GM18519 (cell line): Measurements from ENCODE around the gene ALOX12B.

Experiments used
- ATAC-seq: cut with Tn5 transposase; IDR thresholded peaks from one replicate; pipeline ENCODE4 v1.9.1; 2021; ENCODE audit warnings: mild to moderate bottlenecking, moderate library complexity; ENCODE audit not compliant: unreplicated experiment, low FRiP score

ALOX12B gene

GRCh38 chr17:8087075-8087951 lies at the start of gene ALOX12B:
Gene ALOX12B (minus strand): TSS chr17:8087716. CDS start chr17:8087442, 274 bp downstream.
- ATAC-seq: no peak

GRCh38 chr17:8133941-8134340 lies 46.4 kb upstream of the ALOX12B start:
- no peak for ATAC-seq

DNA sequence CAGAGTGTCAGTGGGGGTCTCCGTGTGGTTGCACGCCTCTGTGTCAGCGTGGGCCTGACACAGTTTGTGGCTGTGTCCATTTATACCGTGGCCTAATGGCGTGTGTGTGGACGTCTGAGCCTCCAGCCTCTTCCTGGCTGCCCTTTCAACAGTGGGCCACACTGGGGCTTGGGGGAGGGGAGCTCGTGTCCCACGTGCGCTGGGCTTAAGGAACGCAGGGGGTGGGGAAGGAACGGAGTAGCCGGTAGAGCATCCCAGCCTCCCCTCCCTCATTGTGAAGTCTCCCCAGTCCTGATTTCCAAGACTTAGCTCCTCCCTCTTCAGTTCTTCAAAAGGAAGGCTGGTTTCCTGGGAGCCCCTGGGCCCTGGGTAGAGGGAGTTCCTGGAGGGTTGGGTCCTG lies 45.9 kb upstream of the ALOX12B start:
- no peak for ATAC-seq

DNA sequence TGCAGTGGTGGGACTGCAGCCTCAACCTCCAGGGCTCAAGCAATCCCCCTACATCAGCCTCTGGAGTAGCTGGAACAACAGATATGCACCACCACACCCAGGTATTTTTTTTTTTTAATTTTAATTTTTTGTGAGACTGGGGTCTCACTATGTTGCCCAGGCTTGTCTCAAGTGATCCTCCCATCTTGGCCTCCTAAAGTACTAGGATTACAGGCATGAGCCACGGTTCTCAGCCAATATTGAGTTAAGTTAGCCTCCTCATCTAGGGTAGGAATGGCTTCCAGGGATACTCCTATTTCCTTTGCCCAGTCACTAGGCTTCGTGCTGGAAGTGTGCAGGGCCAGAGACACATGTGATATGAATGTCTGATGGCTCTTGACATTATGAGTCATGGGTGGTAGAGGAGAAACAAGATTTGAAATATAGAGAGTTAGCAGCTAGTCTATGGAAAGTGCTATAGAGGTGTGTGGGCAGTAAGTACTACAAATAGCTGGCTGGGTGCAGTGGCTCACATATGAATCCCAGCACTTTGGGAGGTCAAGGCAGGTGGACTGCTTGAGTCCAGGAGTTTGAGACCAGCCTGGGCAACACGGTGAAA lies 44.4 kb upstream of the ALOX12B start:
- ATAC-seq: no peak

DNA sequence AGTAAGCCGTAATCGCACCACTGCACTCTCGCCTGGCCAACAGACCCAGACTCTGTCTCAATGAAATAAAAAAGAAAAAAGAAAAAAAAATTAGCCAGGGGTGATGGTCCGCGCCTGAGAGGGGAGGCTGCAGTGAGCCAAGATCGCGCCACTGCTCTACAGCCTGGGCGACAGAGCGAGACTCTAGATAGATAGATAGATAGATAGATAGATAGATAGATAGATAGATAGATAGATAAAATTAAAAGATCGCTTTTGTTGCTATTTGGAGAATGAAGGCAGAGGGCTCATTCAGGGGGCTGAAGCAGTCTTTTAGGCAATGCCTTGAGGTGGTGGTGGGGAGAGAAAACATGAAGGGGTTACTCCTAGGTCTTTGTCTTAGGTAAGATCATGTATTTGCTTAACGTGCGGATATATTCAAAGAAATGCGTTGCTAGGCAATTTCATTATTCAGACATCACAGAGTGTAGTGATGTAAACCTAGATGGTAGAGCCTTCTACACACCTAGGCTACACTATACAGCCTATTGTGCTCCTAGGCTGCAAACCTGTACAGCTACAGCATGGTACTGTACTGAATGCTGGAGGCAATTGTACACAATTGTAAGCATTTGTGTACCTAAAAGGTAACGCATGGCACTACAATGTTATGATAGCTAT lies 40.7 kb upstream of the ALOX12B start:
- no peak for ATAC-seq

DNA sequence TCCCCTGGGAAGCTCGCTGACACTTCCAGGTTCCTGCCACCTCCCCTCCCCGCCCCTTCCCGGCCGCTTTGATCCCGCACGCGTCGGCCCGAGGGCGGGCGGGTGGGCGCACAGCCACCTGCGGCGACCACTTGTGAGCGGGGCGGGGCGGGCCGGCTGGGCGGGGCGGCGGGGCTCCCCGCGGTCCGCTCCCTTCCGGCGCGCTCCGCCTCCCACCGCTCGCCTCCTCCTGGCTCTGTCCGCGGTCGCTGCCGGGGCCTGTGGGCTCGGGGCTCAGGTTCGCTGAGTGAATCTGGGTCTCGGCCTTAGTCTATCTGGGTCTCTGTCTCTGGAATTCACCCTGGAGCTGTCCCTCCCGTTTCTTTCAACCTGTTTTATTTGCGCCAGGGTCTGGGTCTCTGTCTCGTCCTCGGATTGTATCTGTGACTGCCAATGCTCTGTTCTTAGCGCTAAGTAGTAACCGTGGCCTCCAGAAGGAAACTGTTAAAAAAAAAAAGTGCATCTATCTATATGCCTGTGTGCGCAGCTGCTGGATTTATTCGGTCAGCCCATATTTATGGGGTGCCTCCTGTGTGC lies 39.1 kb upstream of the ALOX12B start:
- ATAC-seq: no peak

DNA sequence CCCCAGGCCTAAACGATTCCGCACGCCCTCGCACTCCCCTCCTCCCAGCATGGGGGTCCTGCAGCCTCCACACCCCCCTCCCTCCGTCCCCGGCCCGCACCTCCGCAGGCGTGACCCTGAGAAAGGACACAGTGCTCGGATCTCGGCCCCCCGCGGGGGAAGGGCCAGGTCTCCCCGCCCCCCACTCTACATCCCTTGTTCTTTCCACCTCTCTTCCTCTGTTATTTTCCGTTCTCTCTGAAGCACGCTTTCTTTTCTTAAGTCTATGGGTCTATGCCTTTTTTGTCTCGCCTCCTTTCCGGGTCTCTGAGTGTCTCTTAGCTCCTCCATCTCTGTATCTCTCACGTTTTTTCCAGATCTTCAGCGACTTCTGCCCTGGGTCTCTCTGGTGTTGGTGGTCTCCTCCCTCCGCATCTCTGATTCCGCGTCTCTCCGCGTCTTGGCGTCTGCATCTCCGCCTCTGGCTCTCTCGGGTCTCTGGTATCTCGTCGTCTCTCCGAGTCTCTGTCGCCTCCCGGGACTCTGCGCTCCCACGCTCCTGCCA lies 38.5 kb upstream of the ALOX12B start:
- ATAC-seq: no peak

DNA sequence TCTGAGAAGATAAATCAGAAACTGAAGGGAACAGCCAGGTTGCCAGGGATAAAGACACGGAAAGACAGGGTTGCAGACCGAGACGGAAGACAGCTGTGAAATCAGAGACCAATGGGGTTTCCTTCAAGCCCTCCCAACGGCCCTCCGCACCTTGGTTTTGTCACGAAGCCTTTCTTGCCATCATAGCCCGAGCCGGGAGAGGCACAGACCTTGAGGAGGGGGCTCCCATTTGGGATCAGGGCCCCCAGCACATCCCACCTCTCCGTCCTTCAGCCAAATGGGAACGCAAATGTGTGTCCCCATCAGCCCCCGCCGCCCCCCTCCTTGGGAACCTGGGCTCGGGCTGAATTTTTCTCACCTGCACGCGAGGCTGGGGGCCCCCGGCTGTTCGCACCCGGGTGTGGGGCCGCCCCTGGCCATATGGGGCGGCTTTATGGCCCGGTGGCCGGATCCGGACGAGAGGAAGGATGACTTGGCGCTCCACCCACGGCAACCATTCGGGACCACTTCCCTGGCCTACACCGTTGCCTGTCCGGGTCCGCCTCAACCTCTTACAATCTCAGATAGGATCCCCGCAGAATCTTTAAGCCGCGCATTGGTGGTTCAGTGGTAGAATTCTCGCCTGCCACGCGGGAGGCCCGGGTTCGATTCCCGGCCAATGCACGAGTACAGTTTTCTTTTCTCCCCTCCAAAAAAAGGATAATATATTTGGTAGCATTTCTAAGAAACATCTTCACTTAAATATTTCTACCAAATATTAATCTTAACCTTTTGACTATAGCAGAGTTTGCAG lies 37.8 kb upstream of the ALOX12B start:
- no peak for ATAC-seq

- no peak for ATAC-seq
Measured at GRCh38 chr17:8124350-8125153, 37.0 kb upstream of the ALOX12B start.

DNA sequence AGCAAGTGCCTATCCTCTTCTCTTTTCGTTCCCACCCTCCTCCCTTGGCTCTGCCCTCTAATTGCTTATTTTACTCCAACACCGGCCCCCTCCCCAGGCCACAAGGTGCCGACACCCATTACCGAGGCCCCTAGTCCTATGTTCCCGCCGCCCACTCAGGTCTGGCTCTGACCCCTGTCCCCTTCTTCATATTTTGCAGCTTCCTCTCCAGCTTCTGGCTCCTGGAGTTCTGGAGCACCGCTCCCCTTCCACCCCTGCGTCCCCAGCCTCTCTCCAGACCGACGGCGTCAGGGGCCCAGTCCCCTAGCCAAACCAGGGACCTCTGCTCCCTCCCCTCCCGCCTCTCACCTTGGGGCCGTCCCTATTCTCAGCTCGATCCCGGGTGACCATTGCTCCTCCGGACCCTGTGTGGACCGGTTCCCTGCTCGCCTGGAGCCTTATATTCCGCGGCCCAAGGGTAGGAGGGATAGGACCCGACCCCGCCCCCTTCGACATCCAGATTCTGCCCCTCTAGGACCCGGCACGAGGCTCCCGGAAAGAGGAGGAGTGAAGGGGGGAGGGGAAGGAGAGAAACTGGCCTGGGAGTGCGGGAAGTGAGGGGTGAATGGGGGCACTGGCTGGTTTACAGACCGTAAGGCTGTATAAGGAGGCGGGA lies 36.3 kb upstream of the ALOX12B start, which contains the start of gene HES7:
HES7 (minus strand) TSS at position 412 of the 655 bp plus-strand sequence; CDS start at position 390, 22 bp downstream.
- no peak for ATAC-seq

- ATAC-seq: no peak
Measured at GRCh38 chr17:8122924-8123694, 35.6 kb upstream of the ALOX12B start.

GRCh38 chr17:8122422-8122923 lies 35.0 kb upstream of the ALOX12B start:
- no peak for ATAC-seq

DNA sequence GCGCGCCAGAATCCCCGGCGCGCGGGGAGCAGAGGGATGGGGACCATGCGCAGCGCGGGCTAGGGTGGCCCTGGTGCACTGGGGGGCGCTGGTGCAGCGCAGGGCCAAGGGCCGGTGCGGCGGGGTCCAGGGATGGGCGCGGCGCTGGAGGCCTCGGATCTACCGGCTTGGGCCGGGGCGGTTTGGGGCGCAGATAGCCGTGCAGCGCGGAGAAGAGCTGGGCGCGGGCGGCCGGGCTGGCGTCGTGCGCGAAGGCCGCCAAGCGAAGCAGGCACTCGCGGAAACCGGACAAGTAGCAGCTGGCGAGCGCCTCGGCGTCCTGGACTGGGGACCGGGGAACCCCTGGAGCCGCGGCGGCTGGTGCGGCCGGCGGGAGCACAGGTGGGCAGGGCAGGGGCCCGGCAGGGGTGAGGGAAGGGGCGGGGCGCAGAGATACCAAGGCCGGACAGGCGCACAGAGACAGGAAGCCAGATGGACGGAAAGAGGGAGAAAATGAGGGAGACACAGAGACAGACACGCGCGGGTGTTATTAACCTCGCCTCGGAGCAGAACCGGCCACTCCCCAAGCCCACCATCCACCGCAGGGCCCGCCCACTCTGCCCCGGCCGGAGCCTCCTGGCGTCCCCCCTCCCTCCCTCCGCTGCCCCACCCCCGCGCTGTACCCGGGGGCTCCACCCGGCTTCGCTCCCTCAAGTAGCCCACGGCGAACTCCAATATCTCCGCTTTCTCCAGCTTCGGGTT lies 34.3 kb upstream of the ALOX12B start:
- no peak for ATAC-seq

DNA sequence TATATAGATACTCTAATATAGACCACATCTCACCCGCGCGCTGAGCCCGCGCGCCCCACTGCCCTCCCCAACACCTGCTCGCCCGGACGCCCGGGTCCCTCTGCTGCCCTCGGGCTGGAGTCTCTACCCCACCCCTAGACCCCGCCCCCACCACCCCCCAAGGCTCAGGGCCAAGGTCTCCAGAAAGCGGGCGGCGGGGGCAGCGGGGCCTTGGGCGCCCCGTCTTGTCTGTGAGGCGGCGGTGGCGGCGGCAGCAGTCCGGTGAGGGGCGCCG lies 33.8 kb upstream of the ALOX12B start:
- ATAC-seq: no peak

DNA sequence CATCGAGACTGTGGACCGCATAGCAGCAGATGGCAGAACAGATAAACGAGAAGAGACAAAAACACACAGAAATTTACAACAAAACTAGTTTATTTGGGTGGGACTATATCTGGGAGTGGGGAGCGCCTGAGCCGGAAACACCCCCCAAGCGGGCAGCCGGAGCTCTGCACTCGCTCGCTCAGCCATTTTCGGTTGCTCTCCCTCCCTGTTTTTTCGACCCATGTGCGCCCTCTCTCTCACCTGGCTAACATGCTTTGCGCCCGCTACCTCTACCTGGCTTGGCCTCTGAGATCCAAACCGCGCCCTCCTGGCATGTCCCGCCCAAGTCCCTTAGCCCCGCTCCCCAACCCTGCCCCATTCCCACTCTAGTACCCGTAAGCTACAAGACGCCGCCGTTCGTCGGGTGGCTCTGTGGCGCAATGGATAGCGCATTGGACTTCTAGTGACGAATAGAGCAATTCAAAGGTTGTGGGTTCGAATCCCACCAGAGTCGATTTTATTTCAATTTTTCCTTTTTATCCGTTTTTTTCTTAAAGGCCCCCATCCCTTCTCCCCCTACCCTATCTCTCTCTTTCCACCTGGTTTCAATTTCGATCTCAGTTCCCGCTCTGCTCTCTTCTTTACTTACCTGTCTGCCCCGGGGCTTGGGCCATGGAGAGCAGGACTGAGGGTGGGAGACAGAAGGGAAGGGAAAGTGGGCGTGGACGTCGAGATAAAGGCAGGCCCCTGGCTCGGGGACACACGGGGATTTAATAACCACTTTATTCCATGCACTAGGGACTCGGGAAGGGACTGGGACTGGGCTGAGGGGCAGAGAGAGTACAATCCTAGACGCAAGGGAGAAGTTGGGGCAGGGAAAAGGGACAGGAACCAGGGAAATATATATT lies 33.2 kb upstream of the ALOX12B start:
- no peak for ATAC-seq
